HG03460 (cell line): ENCODE measurements around the gene DROSHA.

Source experiments
- ATAC-seq: cut with Tn5 transposase; IDR thresholded peaks from one replicate; pipeline ENCODE4 v1.9.1; 2021; ENCODE audit not compliant: unreplicated experiment

DROSHA gene

GRCh38 chr5:31355337-31355736 lies 176.6 kb downstream of the DROSHA start:
- ATAC-seq, result no peak
